OCI-LY1 (cell line): ENCODE results near the gene ATP8A2.

Experiments used
- CTCF ChIP-seq: fragments of 200-600 bp; sonication (generic), shearing (Covaris generic); IDR thresholded peaks from 2 replicates; pipeline ENCODE4 v1.5.1; 2017; ENCODE audit warnings: mild to moderate bottlenecking, antibody characterized with exemption, low read length, moderate library complexity, mixed read lengths
- EZH2 ChIP-seq: fragments of 200-600 bp; sonication (generic), shearing (Covaris generic); IDR thresholded peaks from 2 replicates; pipeline ENCODE4 v1.8.0; 2017; ENCODE audit warnings: borderline replicate concordance, mixed run types, mild to moderate bottlenecking, antibody characterized with exemption, low read length, moderate library complexity, mixed read lengths

GRCh38 chr13:25733001-25733491, 361.3 kb downstream of the ATP8A2 start:
- TF ChIP-seq CTCF (no peak), EZH2 (no peak)
